ENCODE data around the gene MUC2. TPM values are rescaled to one million over a fixed set of nuclear protein-coding genes. Genes with fewer than 3 reads are reported as not detected.

Gene MUC2
- total and polyA plus RNA-seq, 2 donors (not counting 1 experiment from before 2014, with no cell fraction given) = not detected

DNA sequence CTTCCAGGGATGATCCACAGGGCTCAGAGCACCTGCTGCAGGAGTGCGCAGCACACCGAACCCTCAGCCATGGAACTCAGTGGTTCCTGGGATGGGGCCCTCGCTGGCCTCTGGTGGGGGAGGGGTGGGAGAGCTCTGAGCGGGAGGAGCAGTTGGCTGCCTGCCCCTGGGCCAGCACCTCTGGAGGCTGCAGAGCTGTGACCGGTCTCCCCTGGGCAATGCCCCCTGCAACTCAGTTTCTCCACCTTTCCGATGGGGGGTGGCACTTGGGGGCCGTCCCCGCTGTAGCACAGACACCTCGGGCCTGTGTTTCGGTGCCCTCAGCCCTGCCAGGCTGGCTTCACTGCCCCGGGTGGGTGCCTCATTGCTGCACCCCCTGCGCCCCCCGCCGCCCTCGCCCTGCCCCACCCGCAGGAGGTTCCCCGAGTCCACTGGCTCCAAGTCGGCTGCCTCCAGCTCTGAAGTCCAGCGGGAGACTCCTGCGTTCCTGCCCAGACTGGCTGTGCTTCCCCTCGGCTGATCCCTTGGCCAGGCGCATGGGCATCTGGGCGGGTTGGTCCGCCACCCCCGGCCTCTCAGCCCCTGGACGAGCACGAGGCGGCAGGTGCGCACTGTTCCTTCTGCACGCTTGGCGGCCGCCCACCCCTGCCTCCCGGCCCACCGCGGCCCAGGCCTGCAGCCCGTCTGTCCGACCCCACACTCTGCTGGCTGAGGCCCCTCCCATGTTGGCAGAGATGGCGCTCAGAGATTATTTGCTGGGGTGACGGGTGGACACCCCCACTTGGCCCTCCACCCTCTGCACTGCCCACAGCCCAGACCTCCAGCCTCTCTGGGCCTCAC lies 40.0 kb upstream of the MUC2 start:
- no peak for ATAC-seq (ENCODE audit: low read depth)
- Histone ChIP-seq H2AFZ (ENCODE audit: insufficient read depth, low read depth, low read length, poor library complexity, severe bottlenecking) (no peak overlapping the region), H3K9me3 (ENCODE audit: control extremely low read depth in 1 of 3, control insufficient read depth in 2 of 3, insufficient read depth in 1 of 3, low read length in 2 of 3) (no peaks in the 10 kb centered on the region), H3K27ac (ENCODE audit: low read length in 2 of 2) (no peak overlapping the region), H3K79me2 (ENCODE audit: control insufficient read depth, insufficient read depth, low read length) (no peaks in the 10 kb centered on the region), H3K9ac (ENCODE audit: low read length) (no peak overlapping the region), H3K4me2 (replicated peaks; ENCODE audit: low read depth, low read length, poor library complexity, severe bottlenecking) (no peak overlapping the region), H3K27me3 (replicated peaks in 1 of 4; ENCODE audit: control extremely low read depth in 1 of 4, control insufficient read depth in 3 of 4, insufficient read depth in 4 of 4, low read length in 3 of 4) (no peaks in the 10 kb centered on the region), H3K4me1 (ENCODE audit: control insufficient read depth in 2 of 2, insufficient read depth in 2 of 2, low read length in 2 of 2) (no peaks in the 10 kb centered on the region), H3K36me3 (replicated peaks in 1 of 2; ENCODE audit: control extremely low read depth in 1 of 2, control insufficient read depth in 1 of 2, extremely low read depth in 1 of 2, insufficient read depth in 2 of 2, low read length in 1 of 2) (no peaks in the 10 kb centered on the region), H4K20me1 (ENCODE audit: control insufficient read depth, insufficient read depth, low read length, poor library complexity, severe bottlenecking) (no peaks in the 10 kb centered on the region), H3K4me3 (ENCODE audit: control extremely low read depth in 1 of 5, extremely low read depth in 1 of 5, insufficient read depth in 1 of 5, low read depth in 2 of 5, low read length in 4 of 5) (no peak overlapping the region)
- 89% methylated on average over 39 of the region's 39 CpGs for whole genome bisulfite sequencing (ENCODE audit: insufficient coverage)
- H3K4me3 Mint-ChIP-seq = no peak overlapping the region
- ChIA-PET POLR2A (no interaction called here), CTCF (no interaction called here)
- intact Hi-C loops (cut with micrococcal nuclease) = no loop called here
- H3K9me3 Mint-ChIP-seq (ENCODE audit: insufficient read depth) = no peaks in the 10 kb centered on the region
- no peaks in the 10 kb centered on the region for H3K4me1 Mint-ChIP-seq
- no peaks in the 10 kb centered on the region for H3K27me3 Mint-ChIP-seq
- TF ChIP-seq EZH2 (IDR thresholded peaks at IDR 0.05; ENCODE audit: borderline replicate concordance, insufficient read depth, low read depth, low read length, poor library complexity, severe bottlenecking) = no peak
- TF ChIP-seq, protein P1, sequence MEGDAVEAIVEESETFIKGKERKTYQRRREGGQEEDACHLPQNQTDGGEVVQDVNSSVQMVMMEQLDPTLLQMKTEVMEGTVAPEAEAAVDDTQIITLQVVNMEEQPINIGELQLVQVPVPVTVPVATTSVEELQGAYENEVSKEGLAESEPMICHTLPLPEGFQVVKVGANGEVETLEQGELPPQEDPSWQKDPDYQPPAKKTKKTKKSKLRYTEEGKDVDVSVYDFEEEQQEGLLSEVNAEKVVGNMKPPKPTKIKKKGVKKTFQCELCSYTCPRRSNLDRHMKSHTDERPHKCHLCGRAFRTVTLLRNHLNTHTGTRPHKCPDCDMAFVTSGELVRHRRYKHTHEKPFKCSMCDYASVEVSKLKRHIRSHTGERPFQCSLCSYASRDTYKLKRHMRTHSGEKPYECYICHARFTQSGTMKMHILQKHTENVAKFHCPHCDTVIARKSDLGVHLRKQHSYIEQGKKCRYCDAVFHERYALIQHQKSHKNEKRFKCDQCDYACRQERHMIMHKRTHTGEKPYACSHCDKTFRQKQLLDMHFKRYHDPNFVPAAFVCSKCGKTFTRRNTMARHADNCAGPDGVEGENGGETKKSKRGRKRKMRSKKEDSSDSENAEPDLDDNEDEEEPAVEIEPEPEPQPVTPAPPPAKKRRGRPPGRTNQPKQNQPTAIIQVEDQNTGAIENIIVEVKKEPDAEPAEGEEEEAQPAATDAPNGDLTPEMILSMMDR (IDR thresholded peaks at IDR 0.05) = no peak
- no peak overlapping the region for H3K27ac Mint-ChIP-seq
- no peak for DNase-seq

DNA sequence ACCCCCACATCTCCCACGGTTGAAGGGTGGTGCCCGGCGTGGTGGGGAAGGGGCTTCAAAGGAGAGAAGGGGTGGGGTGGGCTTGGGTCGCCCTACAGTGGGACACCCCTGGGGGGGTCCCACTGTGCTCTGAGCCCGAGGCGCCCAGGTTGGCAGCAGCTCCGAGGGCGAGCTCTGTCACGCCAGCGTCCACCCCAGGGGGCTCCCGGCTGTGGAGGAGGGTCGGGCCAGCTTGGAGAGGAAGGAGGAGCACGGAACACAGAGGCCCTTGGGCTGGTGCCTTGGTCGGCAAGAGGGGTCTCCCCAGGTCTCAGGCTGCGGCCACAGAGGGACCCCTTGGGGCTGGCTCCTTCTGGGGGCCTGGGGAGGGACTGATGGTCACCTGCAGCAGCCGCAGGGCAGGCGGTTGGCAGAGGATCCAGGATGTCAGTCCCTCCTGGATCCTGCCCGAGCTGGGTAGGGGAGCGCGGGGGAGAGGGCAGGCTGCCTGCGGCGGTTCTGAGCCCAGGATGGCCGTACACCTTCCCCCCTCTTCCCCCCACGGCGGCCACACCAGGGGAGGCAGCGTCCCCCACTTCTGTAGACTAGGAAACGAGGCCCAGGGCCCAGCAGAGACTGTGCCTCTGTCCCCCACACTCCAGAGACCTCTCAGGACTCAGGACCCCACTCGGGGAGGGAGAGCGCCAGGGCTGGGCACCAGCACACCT lies 38.9 kb upstream of the MUC2 start:
- Histone ChIP-seq H3K4me3 (ENCODE audit: control extremely low read depth in 1 of 5, extremely low read depth in 1 of 5, insufficient read depth in 1 of 5, low read depth in 2 of 5, low read length in 4 of 5) (no peak overlapping the region), H3K27ac (ENCODE audit: low read length in 2 of 2) (no peak overlapping the region), H3K27me3 (replicated peaks in 1 of 4; ENCODE audit: control extremely low read depth in 1 of 4, control insufficient read depth in 3 of 4, insufficient read depth in 4 of 4, low read length in 3 of 4) (no peaks in the 10 kb centered on the region), H3K36me3 (replicated peaks in 1 of 2; ENCODE audit: control extremely low read depth in 1 of 2, control insufficient read depth in 1 of 2, extremely low read depth in 1 of 2, insufficient read depth in 2 of 2, low read length in 1 of 2) (no peaks in the 10 kb centered on the region), H3K9me3 (ENCODE audit: control extremely low read depth in 1 of 3, control insufficient read depth in 2 of 3, insufficient read depth in 1 of 3, low read length in 2 of 3) (no peaks in the 10 kb centered on the region), H3K4me1 (ENCODE audit: control insufficient read depth in 2 of 2, insufficient read depth in 2 of 2, low read length in 2 of 2) (no peaks in the 10 kb centered on the region), H2AFZ (ENCODE audit: insufficient read depth, low read depth, low read length, poor library complexity, severe bottlenecking) (no peak overlapping the region), H3K79me2 (ENCODE audit: control insufficient read depth, insufficient read depth, low read length) (no peaks in the 10 kb centered on the region), H3K9ac (ENCODE audit: low read length) (no peak overlapping the region), H3K4me2 (replicated peaks; ENCODE audit: low read depth, low read length, poor library complexity, severe bottlenecking) (no peak overlapping the region), H4K20me1 (ENCODE audit: control insufficient read depth, insufficient read depth, low read length, poor library complexity, severe bottlenecking) (no peaks in the 10 kb centered on the region)
- CTCF ChIA-PET = no interaction called here
- DNase-seq (no peak), ATAC-seq (ENCODE audit: low read depth) (no peak)
- no peak for TF ChIP-seq EZH2 (IDR thresholded peaks at IDR 0.05; ENCODE audit: borderline replicate concordance, insufficient read depth, low read depth, low read length, poor library complexity, severe bottlenecking)
- TF ChIP-seq, protein P1 (IDR thresholded peaks at IDR 0.05) = no peak
- Mint-ChIP-seq H3K4me1 (no peaks in the 10 kb centered on the region), H3K9me3 (ENCODE audit: insufficient read depth) (no peaks in the 10 kb centered on the region), H3K4me3 (no peak overlapping the region), H3K27me3 (no peaks in the 10 kb centered on the region), H3K27ac (no peak overlapping the region)
- intact Hi-C loops (cut with micrococcal nuclease) = no loop called here
- WGBS (ENCODE audit: insufficient coverage) = 91% methylated on average over 26 of the region's 29 CpGs
- POLR2A ChIA-PET = no interaction called here
